Epithelial cell of prostate (primary cell): Measurements from ENCODE around the gene MRPL36.

Source experiments
- DNase-seq: peaks from one replicate; pipeline ENCODE4 v3.0.0-alpha.2; 2011; ENCODE audit warnings: low read depth, low spot score
- H3K27ac ChIP-seq: fragments of 450-650 bp; 2 replicates; pipeline ENCODE4 v1.5.1; 2017; ENCODE audit warnings: mild to moderate bottlenecking

MRPL36 gene

GRCh38 chr5:1770443-1770802 lies 29.2 kb downstream of the MRPL36 start:
- no peak for DNase-seq
- H3K27ac ChIP-seq: no peak overlapping the region

GRCh38 chr5:1769752-1770442 lies 29.7 kb downstream of the MRPL36 start:
- H3K27ac ChIP-seq: no peak overlapping the region
- DNase-seq: no peak

GRCh38 chr5:1769017-1769640 lies 30.5 kb downstream of the MRPL36 start:
- no peak overlapping the region for H3K27ac ChIP-seq
- DNase-seq: no peak

- H3K27ac ChIP-seq: no peak overlapping the region
- no peak for DNase-seq
Measured at GRCh38 chr5:1768283-1769000, 31.2 kb downstream of the MRPL36 start.

GRCh38 chr5:1767524-1768282 lies 31.9 kb downstream of the MRPL36 start:
- H3K27ac ChIP-seq: no peak overlapping the region
- DNase-seq: no peak

GRCh38 chr5:1765880-1766235 lies 33.8 kb downstream of the MRPL36 start:
- DNase-seq: no peak
- no peak overlapping the region for H3K27ac ChIP-seq

- no peak overlapping the region for H3K27ac ChIP-seq
- DNase-seq: no peak
Measured at GRCh38 chr5:1765141-1765879, 34.3 kb downstream of the MRPL36 start.

- no peak overlapping the region for H3K27ac ChIP-seq
- DNase-seq: no peak
Measured at GRCh38 chr5:1764606-1764960, 35.1 kb downstream of the MRPL36 start.

- DNase-seq: no peak
- H3K27ac ChIP-seq: no peak overlapping the region
Measured at GRCh38 chr5:1763960-1764605, 35.6 kb downstream of the MRPL36 start.

GRCh38 chr5:1763548-1763911 lies 36.1 kb downstream of the MRPL36 start:
- H3K27ac ChIP-seq: no peak overlapping the region
- no peak for DNase-seq

- H3K27ac ChIP-seq: no peak overlapping the region
- no peak for DNase-seq
Measured at GRCh38 chr5:1762883-1763547, 36.6 kb downstream of the MRPL36 start.

- no peak for DNase-seq
- no peak overlapping the region for H3K27ac ChIP-seq
Measured at GRCh38 chr5:1762121-1762882, 37.3 kb downstream of the MRPL36 start.

- no peak for DNase-seq
- no peak overlapping the region for H3K27ac ChIP-seq
Measured at GRCh38 chr5:1761453-1761755, 38.2 kb downstream of the MRPL36 start.

GRCh38 chr5:1760656-1761452 lies 38.8 kb downstream of the MRPL36 start:
- DNase-seq: no peak
- H3K27ac ChIP-seq: no peak overlapping the region

GRCh38 chr5:1760231-1760630 lies 39.4 kb downstream of the MRPL36 start:
- H3K27ac ChIP-seq: no peak overlapping the region
- no peak for DNase-seq

GRCh38 chr5:1759378-1759970 lies 40.2 kb downstream of the MRPL36 start:
- no peak overlapping the region for H3K27ac ChIP-seq
- DNase-seq: no peak

- no peak overlapping the region for H3K27ac ChIP-seq
- DNase-seq: no peak
Measured at GRCh38 chr5:1758574-1758973, 41.1 kb downstream of the MRPL36 start.

GRCh38 chr5:1757511-1757910 lies 42.1 kb downstream of the MRPL36 start:
- H3K27ac ChIP-seq: no peak overlapping the region
- DNase-seq: no peak
